ENCODE data around the gene PTGES.
"Not testable (repeated sequence)": the region's sequence is repeated elsewhere in the genome, so short reads cannot be mapped to it uniquely, and the experiment has no call there.

The PTGES gene

GRCh38 chr9:129769669-129770068, 16.8 kb upstream of the PTGES start:
- H3K4me3 ChIP-seq (replicated peaks; ENCODE audit: low read depth, low read length), result no peak overlapping the region
- TF ChIP-seq CTCF (IDR thresholded peaks at IDR 0.05; ENCODE audit: low read length, missing control alignments), result no peak
- DNase-seq (ENCODE audit: low read depth), result no peak

GRCh38 chr9:129768486-129768885, 15.6 kb upstream of the PTGES start:
- H3K4me3 ChIP-seq (replicated peaks; ENCODE audit: low read depth, low read length), result no peak overlapping the region
- no peak for DNase-seq (ENCODE audit: low read depth)
- TF ChIP-seq CTCF (IDR thresholded peaks at IDR 0.05; ENCODE audit: low read length, missing control alignments), result no peak

DNA sequence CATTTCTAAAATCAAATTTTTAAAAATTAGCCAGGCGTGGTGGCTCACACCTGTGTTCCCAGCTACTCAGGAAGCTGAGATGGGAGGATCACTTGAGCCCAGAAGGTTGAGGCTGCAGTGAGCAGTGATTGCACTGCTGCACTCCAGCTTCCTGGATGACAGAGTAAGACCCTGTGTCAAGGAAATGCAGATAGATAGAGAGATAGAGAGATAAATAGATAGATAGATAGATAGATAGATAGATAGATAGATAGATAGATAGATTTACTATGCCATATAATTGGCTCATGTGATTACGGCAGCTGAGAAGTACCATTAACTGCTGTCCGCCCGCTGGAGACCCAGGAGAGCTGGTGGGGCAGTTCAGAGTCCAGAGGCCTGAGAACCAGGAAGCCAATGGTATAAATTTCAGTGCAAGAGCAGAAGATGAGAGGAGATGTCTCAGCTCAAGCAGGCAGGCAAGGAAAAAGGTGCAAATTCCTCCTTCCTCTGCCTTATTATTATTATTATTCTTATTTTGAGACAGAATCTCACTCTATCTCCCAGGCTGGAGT, 13.0 kb upstream of the PTGES start:
- DNase-seq (ENCODE audit: low read depth), result no peak
- no peak for TF ChIP-seq CTCF (IDR thresholded peaks at IDR 0.05; ENCODE audit: low read length, missing control alignments)
- no peak overlapping the region for H3K4me3 ChIP-seq (replicated peaks; ENCODE audit: low read depth, low read length)

GRCh38 chr9:129762985-129763926, 10.4 kb upstream of the PTGES start:
- H3K4me3 ChIP-seq (replicated peaks; ENCODE audit: low read depth, low read length), result no peak overlapping the region
- TF ChIP-seq CTCF (IDR thresholded peaks at IDR 0.05; ENCODE audit: low read length, missing control alignments), result no peak
- DNase-seq (ENCODE audit: low read depth), result peak; percentile 90

GRCh38 chr9:129762370-129762984, 9.6 kb upstream of the PTGES start:
- peak; percentile 94 for DNase-seq (ENCODE audit: low read depth)
- H3K4me3 ChIP-seq (replicated peaks; ENCODE audit: low read depth, low read length), result not testable (repeated sequence)

DNA sequence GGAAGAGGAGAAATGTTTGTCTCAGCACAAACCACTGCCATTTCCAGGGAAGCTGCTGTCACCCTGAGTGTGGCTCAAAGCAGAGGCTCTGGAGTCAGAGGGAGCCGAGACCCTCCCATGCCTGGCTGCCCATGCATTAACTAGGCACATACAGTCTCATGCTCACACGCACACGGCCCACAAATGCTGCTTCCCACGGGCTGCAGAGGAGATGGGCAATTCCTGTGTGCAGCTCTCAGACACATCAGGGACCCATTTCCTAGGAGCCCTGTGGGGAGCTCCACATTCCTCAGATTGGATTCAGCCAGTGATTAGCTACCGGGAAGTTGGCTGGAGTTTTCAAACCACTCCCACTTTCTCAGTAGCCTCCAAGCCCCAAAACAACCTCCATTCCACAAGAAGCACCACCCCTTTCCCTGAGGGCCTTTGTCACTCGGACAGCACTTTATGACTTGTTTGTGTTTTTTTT, 9.1 kb upstream of the PTGES start:
- no peak for TF ChIP-seq CTCF (IDR thresholded peaks at IDR 0.05; ENCODE audit: low read length, missing control alignments)
- DNase-seq (ENCODE audit: low read depth), result peak; percentile 82
- H3K4me3 ChIP-seq (replicated peaks; ENCODE audit: low read depth, low read length), result no peak overlapping the region

DNA sequence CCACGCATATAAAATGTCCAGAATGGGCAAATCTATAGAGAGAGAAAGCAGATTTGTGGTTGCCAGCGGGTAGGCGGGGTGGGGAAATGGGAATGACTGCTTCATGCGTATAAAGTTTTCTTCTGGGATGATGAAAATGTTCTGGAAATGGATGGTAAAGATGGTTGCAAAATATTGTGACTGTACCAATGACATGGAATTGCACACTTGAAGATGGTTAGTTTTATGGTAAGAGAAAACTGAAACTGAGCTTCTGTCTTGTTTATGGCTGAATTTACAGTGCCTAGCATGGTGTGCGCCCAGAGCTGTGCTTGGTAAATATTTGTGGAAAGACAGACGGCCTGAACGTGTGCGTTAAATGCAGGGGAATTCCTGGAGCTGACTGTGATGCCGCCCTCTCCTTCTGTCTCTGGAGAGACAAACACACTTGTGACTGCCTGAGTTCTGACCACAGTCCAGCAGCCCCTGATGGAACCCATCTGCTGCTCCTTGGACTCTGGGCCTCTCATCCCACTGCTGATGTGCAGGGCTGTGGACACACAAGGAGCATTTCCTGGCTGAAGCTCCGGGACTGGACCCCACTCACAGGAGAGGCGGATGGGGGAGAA, 8.6 kb upstream of the PTGES start:
- DNase-seq (ENCODE audit: low read depth), result peak; percentile 83
- no peak overlapping the region for H3K4me3 ChIP-seq (replicated peaks; ENCODE audit: low read depth, low read length)
- no peak for TF ChIP-seq CTCF (IDR thresholded peaks at IDR 0.05; ENCODE audit: low read length, missing control alignments)

DNA sequence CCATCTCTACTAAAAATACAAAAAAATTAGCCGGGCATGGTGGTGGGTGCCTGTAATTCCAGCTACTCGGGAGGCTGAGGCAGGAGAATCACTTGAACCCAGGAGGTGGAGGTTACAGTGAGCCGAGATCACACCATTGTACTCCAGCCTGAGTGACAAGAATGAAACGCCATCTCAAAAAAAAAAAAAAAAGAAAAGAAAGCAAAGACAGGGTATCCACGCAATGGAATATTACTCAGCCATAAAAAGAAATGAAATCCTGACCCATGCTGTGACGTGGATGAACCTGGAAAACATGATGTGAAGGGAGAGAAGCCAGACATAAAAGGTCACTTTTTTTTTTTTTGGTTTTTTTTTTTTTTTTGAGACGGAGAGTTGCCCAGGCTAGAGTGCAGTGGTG, 7.9 kb upstream of the PTGES start:
- H3K4me3 ChIP-seq (replicated peaks; ENCODE audit: low read depth, low read length); DNase-seq (ENCODE audit: low read depth): not testable (repeated sequence)
